NCI-H1694 treated with DMSO at 0.1 percent for 48 hours (cell line): ENCODE data around the gene CLNS1A.
"Not testable (repeated sequence)": the region's sequence is repeated elsewhere in the genome, so short reads cannot be mapped to it uniquely, and the experiment has no call there.

Source experiments
- DNase-seq: peaks from one replicate; lab custom pipeline; 2025; lab: John Stamatoyannopoulos, UW

Gene CLNS1A

DNA sequence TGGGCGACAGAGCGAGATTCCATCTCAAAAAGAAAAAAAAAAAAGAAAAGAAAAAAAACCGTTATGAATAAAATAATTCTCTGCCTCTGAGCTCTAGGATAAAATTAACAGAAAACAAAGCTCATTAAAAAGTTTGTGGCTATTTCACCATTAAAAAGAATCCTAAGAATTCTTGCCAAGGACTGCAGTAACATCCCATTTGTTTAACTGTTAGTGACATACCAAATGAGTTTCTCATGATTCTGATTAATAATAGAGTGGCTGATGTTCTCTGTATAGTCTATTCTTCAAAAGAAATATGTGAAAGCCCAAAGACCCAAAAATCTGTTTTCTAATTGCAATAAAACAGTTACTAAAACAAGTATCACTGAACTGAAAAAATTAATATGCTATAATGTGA is 19.7 kb downstream of the CLNS1A start:
- DNase-seq, result no peak

DNA sequence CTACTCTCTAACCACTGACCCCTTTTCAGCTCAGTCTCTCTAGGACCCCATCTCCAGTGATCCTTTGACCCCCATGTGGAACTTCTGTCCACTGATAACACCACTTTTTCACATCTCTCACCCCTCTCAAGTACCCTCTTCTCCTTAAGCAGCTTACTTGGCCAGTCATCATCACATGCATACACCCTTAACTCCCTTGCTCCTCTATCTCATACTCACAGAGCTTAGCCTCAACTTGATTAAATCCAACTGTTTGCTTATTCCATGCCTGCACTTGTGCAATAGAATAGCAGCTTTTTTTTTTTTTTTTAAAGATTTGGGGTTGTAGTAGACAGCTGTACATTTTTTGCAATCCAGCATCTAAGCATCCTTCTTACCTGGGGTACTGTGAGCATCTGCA is 25.7 kb downstream of the CLNS1A start:
- no peak for DNase-seq

DNA sequence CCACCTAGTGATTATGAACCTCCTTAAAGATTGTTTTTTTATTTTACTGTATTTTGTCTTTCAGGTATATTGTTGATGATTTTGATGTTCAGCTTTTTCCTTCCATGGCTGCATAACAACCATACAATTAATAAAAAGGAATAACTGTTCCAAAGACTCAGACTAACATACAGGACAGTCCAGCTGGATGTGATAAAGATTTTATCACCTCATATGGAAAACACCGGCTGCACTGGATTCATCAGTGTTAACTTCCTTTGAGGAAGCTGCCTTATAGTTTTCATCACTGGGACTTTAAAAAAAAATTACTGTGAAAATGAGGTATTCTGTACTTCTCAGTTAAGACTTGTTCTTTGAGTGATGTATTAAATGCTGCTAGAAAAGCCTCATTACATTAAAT is 28.4 kb downstream of the CLNS1A start:
- DNase-seq, result no peak

GRCh38 chr11:77604281-77604680 is 33.3 kb downstream of the CLNS1A start:
- DNase-seq, result no peak

GRCh38 chr11:77602381-77603088 is 35.1 kb downstream of the CLNS1A start:
- DNase-seq, result no peak

DNA sequence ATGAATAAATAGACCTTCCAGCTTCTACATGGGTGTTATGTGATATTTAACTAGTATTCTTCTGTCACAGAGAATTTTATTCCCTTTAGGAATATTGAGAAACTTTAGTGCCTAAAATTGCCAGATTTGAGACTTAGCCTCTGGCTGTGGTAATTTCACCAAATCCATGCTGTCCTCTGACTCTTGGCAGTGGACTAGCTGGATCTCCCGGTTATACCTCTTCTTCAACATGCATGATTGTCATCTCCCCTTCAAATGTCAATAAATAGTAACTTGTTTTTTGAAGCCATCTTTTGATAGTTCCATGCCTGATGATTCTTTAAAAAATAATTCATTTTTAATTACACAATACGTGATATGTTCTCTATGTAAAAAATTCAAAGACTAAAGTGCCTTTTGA is 39.4 kb downstream of the CLNS1A start:
- DNase-seq, result no peak

- no peak for DNase-seq
Observed at GRCh38 chr11:77596626-77597025, 41.0 kb downstream of the CLNS1A start.

- no peak for DNase-seq
Observed at GRCh38 chr11:77593883-77594282, 43.7 kb downstream of the CLNS1A start.

DNA sequence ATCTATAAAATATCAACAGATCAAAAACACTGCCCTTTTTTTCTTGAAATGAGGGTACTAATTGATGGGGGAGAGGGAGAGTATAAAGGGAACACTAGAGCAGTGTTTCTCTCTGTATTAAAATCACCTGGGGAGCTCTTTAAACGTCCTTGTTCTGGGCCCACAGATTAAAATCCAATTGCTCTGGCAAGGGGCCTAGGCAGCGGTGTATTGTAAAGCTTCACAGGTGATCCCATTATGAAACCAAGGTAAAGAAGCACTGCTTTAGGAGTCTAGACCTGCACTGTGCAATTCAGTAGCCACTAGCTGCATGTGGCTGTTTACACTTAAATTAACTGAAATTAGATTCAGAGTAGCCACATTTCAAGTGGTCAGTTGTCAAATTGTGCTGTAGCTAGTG is 44.9 kb downstream of the CLNS1A start:
- DNase-seq, result no peak

- DNase-seq, result no peak
Observed at GRCh38 chr11:77590194-77590782, 47.3 kb downstream of the CLNS1A start.

DNA sequence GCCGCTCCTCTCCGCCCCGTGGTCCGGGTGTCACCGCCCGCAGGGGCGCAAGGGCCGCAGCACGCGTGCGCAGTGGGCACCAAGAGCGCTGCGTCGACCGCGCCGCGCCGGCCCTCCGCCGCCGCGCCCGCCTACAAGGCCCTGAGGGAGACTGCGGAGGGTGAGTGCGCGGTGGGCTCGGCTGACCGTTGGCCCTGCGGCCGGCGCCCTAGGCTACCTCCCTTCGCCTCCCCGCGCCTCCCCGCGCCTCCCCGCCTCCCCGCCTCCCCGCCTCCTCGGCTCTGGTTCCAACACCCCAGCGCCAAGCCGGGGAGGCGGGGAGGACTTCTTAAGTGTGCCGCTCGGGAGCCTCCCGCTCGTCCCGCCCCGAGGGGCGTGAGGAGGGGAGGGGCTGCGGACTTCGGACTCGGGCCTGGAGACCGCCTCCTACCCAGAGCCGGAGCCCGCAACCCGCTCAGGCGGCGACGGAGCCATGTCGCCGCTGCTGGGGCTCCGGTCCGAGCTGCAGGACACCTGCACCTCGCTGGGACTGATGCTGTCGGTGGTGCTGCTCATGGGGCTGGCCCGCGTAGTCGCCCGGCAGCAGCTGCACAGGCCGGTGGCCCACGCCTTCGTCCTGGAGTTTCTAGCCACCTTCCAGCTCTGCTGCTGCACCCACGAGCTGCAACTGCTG is 47.9 kb downstream of the CLNS1A start, which contains the start of gene AQP11:
Gene AQP11, plus strand, starts transcription at position 433 of the 673 bp plus-strand sequence. Its CDS starts 40 bp downstream, at position 473.
- peak; percentile 73 for DNase-seq

GRCh38 chr11:77589181-77589520 is 48.4 kb downstream of the CLNS1A start:
- DNase-seq, result peak; percentile 47

DNA sequence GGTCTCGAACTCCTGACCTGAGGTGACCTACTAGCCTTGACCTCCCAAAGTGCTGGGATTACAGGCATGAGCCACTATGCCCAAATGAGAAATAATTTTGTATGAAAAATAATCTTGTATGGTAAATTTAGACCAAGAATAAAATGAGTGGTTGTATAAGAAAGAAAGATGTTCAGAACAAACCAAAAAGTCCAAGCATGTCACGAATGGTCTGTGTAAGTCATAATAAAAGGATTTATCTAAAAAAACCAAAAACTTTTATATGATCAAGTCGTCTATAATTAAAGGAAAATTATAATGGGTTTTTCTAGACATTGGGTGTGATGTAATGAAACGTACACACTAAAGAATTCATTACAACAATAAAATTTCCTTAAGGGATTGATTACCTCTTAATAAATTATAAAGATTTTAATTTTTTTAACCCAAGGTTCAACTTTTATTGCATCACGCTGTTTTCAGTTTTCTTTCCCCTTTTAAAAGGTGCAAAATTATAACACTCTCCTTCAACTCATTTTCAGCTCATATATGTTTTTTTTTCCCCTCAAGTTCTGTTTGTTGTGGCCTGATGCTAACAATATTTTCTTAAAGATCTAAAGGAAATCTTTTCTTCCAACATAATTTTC is 56.8 kb downstream of the CLNS1A start:
- peak; percentile 1 for DNase-seq

DNA sequence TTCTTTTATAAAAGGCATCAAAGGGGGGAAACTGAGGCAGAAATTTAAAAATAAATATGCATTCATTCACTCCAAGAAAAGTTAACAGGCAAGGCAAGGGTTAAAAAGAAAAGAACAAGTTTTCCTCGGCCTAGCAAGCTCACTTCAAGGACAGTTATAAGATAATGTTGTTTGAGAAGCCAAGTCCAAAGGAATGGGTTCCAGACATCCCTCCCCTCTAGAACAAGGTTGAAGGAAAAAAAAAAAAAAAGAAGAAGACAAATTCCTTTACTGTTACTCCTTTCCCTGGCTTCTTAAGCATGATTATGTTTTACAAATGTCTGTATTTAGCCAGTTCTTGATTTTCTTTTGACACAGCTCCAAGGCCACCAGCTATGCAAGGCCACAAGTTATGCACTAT is 62.2 kb downstream of the CLNS1A start:
- not testable (repeated sequence) for DNase-seq

DNA sequence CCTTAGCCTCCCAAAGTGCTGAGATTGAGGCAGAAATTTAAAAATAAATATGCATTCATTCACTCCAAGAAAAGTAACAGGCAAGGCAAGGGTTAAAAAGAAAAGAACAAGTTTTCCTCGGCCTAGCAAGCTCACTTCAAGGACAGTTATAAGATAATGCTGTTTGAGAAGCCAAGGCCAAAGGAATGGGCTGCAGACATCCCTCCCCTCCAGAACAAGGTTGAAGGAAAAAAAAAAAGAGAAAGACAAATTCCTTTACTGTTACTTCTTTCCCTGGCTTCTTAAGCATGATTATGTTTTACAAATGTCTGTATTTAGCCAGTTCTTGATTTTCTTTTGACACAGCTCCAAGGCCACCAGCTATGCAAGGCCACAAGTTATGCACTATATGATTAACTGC is 66.7 kb downstream of the CLNS1A start:
- not testable (repeated sequence) for DNase-seq

GRCh38 chr11:77569676-77570070 is 67.9 kb downstream of the CLNS1A start:
- no peak for DNase-seq

GRCh38 chr11:77568916-77569675 is 68.5 kb downstream of the CLNS1A start:
- no peak for DNase-seq

DNA sequence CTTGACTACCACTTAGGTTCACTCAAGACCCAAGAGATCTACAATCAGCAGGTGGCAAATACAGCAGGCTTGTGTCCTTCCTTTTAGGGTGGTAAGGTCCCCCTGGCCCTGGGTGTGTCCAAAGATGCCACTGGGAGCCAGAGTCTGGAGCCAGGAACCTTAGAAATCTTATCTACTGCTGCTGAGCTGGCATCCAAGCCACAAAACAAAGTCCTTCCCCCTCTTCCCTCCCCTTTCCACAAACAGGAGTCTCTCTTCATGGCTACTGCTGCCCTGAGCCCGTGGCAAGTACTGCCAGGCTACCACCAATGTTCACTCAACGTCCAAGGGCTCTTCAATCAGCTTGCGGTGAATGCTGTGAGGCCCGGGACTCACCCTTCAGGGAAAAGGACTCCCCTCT is 69.3 kb downstream of the CLNS1A start:
- no peak for DNase-seq
